Measurements from ENCODE around the gene FHIT. TPM values are rescaled to one million over a fixed set of nuclear protein-coding genes. Genes with fewer than 3 reads are reported as not detected.
"Not testable (repeated sequence)": the region's sequence is repeated elsewhere in the genome, so short reads cannot be mapped to it uniquely, and the experiment has no call there.

FHIT gene
- total RNA-seq, 2 experiments from 2014 or later = 7.6 to 7.9 TPM

DNA sequence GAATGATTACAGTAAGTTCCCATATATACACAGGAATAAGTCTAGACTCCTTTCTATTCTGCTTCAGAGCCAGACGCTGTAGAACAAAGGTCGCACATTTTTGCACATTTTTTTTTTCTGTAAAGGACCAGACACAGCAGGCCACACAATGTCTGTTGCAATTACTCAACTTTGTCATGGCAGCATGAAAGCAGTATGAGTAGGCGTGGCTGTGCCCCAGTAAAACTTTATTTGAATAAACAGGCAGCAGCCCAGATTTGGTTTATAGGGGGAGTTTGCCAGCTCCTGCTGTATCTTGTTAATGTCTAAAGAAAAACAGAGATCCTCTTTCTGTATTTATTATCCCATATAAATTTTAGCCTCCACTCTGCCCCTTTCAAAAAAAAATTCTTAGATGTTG lies 708.3 kb downstream of the FHIT start:
- Mint-ChIP-seq H3K27ac (no peak overlapping the region), H3K4me3 (no peak overlapping the region), H3K4me1 (ENCODE audit: low read depth) (no peaks in the 10 kb centered on the region), H3K9me3 (peaks cover 1% of the 10 kb centered on the region), H3K36me3 (ENCODE audit: low read depth) (no peaks in the 10 kb centered on the region), H3K27me3 (no peaks in the 10 kb centered on the region)
- TF ChIP-seq, protein P1, sequence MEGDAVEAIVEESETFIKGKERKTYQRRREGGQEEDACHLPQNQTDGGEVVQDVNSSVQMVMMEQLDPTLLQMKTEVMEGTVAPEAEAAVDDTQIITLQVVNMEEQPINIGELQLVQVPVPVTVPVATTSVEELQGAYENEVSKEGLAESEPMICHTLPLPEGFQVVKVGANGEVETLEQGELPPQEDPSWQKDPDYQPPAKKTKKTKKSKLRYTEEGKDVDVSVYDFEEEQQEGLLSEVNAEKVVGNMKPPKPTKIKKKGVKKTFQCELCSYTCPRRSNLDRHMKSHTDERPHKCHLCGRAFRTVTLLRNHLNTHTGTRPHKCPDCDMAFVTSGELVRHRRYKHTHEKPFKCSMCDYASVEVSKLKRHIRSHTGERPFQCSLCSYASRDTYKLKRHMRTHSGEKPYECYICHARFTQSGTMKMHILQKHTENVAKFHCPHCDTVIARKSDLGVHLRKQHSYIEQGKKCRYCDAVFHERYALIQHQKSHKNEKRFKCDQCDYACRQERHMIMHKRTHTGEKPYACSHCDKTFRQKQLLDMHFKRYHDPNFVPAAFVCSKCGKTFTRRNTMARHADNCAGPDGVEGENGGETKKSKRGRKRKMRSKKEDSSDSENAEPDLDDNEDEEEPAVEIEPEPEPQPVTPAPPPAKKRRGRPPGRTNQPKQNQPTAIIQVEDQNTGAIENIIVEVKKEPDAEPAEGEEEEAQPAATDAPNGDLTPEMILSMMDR (IDR thresholded peaks at IDR 0.05) = no peak
- intact Hi-C loops (cut with micrococcal nuclease) = no loop called here
- ATAC-seq (no peak), DNase-seq (no peak)
- ChIA-PET CTCF (no interaction called here), POLR2A (no interaction called here)

DNA sequence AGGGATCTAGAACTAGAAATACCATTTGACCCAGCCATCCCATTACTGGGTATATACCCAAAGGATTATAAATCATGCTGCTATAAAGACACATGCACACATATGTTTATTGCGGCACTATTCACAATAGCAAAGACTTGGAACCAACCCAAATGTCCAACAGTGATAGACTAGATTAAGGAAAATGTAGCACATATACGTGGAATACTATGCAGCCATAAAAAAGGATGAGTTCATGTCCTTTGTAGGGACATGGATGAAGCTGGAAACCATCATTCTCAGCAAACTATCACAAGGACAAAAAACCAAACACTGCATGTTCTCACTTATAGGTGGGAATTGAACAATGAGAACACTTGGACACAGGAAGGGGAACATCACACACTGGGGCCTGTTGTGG lies 711.9 kb downstream of the FHIT start:
- H3K27me3 Mint-ChIP-seq; CTCF ChIA-PET; intact Hi-C loops (cut with micrococcal nuclease); H3K4me1 Mint-ChIP-seq (ENCODE audit: low read depth); H3K27ac Mint-ChIP-seq; H3K36me3 Mint-ChIP-seq (ENCODE audit: low read depth); ATAC-seq; H3K9me3 Mint-ChIP-seq; DNase-seq; POLR2A ChIA-PET; H3K4me3 Mint-ChIP-seq: not testable (repeated sequence)

DNA sequence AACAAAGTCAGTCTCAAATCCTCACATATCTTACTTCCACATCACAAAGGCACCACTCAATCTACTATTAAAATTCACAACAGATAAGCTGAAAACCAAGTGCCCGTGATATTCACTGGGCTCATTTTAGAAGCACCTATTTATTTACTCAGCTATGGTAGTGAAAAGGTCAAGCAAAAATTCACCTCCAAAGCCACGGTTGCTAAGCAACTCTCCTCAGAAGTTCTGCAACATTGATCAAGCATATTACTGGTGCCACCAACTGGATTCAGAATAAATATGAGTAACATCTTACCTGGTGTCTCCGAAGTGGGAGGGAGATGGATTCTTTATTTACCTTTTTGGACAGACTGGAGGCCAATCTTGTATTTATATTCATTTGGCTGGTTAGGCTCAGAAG lies 714.8 kb downstream of the FHIT start:
- no peak for ATAC-seq
- DNase-seq = no peak
- Mint-ChIP-seq H3K27ac (no peak overlapping the region), H3K4me1 (ENCODE audit: low read depth) (no peaks in the 10 kb centered on the region), H3K9me3 (peaks cover 1% of the 10 kb centered on the region), H3K27me3 (no peaks in the 10 kb centered on the region), H3K4me3 (no peak overlapping the region), H3K36me3 (ENCODE audit: low read depth) (no peaks in the 10 kb centered on the region)
- ChIA-PET POLR2A (no interaction called here), CTCF (no interaction called here)
- intact Hi-C loops (cut with micrococcal nuclease) = no loop called here
- TF ChIP-seq, protein P1 (IDR thresholded peaks at IDR 0.05) = no peak

DNA sequence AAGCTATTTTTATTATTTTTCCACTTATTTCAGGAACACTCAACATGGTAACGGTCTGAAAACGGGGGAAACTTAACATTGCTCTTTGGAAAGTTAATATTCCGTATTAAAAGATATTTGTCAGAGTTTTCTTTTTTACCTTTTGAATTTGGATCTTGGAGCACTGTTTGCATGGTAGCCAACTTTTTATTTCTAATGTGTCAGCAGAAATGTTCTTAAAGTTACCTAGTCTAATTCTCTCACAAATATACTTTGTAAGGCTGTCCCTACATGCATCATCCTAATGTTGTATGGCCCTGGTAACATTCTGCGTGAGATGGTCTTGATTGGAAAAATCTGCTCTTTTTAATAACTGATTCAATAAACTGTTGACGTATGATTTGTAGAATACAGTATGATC lies 719.5 kb downstream of the FHIT start:
- TF ChIP-seq, protein P1 (IDR thresholded peaks at IDR 0.05) = no peak
- no peaks in the 10 kb centered on the region for H3K4me1 Mint-ChIP-seq (ENCODE audit: low read depth)
- no peak for ATAC-seq
- POLR2A ChIA-PET = no interaction called here
- no peaks in the 10 kb centered on the region for H3K36me3 Mint-ChIP-seq (ENCODE audit: low read depth)
- no peak overlapping the region for H3K27ac Mint-ChIP-seq
- intact Hi-C loops (cut with micrococcal nuclease) = no loop called here
- no peak overlapping the region for H3K4me3 Mint-ChIP-seq
- H3K9me3 Mint-ChIP-seq = no peaks in the 10 kb centered on the region
- H3K27me3 Mint-ChIP-seq = no peaks in the 10 kb centered on the region
- CTCF ChIA-PET = no interaction called here
- no peak for DNase-seq

DNA sequence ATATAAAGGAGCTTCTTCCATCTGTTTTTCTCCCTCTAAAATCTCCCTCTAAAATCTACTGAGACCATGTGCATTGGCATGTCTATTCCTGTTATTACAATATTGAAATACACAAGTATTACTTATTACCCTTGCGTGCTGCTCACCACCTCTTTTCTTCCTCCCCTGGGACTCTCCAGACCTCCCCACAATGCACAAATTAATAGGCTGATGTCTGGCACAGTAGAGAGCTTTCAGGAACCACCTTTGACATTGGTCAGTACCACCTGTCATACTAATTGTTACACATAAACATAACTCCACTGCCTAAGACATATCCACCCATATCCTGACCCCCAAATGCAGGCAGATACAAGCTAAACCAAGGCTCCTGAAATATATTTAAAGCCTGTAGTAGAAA lies 722.6 kb downstream of the FHIT start:
- ChIA-PET POLR2A (no interaction called here), CTCF (no interaction called here)
- Mint-ChIP-seq H3K36me3 (ENCODE audit: low read depth) (no peaks in the 10 kb centered on the region), H3K27me3 (no peaks in the 10 kb centered on the region), H3K4me1 (ENCODE audit: low read depth) (no peaks in the 10 kb centered on the region), H3K4me3 (no peak overlapping the region), H3K27ac (no peak overlapping the region), H3K9me3 (no peaks in the 10 kb centered on the region)
- intact Hi-C loops (cut with micrococcal nuclease) = no loop called here
- TF ChIP-seq, protein P1 (IDR thresholded peaks at IDR 0.05) = no peak
- ATAC-seq = no peak
- no peak for DNase-seq

DNA sequence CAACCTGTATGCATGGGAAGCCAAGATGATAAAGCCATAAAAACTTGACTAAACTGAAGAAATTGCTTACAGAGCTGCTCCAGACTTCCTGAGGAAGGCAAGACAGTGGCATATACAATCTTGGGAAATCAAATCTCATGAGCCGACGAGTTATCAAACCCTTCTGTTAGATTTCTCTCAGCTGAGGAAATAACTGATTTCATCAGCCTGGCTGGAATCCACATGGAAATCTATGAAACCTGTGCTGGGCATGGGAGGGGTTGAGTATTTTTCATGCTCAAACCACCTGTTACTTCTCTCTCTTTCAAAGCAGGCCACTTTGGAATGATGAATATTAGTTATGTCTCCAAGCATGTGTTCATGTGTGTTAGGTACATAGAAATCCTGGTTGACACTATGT lies 727.7 kb downstream of the FHIT start:
- H3K9me3 Mint-ChIP-seq = peaks cover 5% of the 10 kb centered on the region
- no peak for DNase-seq
- intact Hi-C loops (cut with micrococcal nuclease) = no loop called here
- H3K36me3 Mint-ChIP-seq (ENCODE audit: low read depth) = no peaks in the 10 kb centered on the region
- H3K4me3 Mint-ChIP-seq = no peak overlapping the region
- no peaks in the 10 kb centered on the region for H3K27me3 Mint-ChIP-seq
- H3K27ac Mint-ChIP-seq = no peak overlapping the region
- CTCF ChIA-PET = no interaction called here
- TF ChIP-seq, protein P1 (IDR thresholded peaks at IDR 0.05) = no peak
- ATAC-seq = no peak
- H3K4me1 Mint-ChIP-seq (ENCODE audit: low read depth) = no peaks in the 10 kb centered on the region
- POLR2A ChIA-PET = no interaction called here

All from activated CD8-positive, alpha-beta T cell treated with anti-CD3 and anti-CD28 coated beads for 36 hours (primary cell).